ENCODE results near the gene NFIC. TPM values are rescaled to one million over a fixed set of nuclear protein-coding genes. Genes with fewer than 3 reads are reported as not detected.

Gene NFIC
- polyA plus RNA-seq, 3 donors from 2014 or later: 2.8 to 13.3 TPM; not detected in 1

- H3K4me1 Mint-ChIP-seq: peaks cover 12 to 14% of the 10 kb centered on the region in 2 donors
- H3K9me3 Mint-ChIP-seq: no peaks in the 10 kb centered on the region
- H3K27ac Mint-ChIP-seq: no peak within 1 kb of the TSS
- H3K36me3 Mint-ChIP-seq: no peaks in the 10 kb centered on the region
- DNase-seq: no peak
- H3K4me3 Mint-ChIP-seq: no peak within 1 kb of the TSS
- H3K27me3 Mint-ChIP-seq (ENCODE audit: low read depth in 3 of 3): peaks cover 2 to 8% (median 4%) of the 10 kb centered on the region in 3 donors
Measured at GRCh38 chr19:3483226-3483628, 116.8 kb downstream of the NFIC start, which contains the start of gene SMIM44. Gene SMIM44 (minus strand): TSS chr19:3483441. CDS start chr19:3483403, 38 bp downstream.

DNA sequence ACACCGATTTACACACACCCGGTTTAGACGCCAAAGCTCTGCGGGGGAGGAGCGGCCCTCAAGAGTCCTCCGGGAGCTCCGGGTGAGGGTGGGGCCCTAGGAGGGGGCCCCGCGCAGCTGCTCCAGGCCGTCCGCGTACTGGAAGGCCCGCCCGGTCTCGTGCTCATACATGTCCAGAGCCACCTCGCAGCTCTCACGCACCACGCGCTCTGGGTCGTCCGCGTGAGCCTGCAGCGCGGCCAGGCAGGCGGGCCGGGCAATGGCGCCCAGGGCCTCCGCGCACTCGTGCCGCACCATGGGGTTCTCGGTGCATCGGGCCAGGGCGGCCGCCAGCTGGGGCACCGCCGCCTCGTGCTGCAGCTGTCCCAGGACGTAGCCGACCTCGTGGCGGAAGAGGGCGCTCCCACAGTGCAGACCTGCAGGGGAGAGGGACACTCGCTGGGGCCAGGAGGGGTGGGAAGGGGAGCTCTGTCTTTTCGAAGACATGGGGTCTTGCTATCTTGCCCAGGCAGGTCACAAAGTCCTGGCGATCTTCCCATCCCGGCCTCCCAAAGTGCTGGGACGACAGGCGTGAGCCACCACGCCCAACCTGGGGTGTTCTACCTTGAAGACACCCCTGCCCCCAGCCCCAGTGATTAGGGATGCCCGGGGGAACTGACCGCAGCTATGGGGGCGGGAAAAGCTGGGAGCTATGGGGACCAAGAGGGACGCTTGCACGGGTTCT lies 125.2 kb downstream of the NFIC start:
- Mint-ChIP-seq H3K4me3 (no peak overlapping the region), H3K9me3 (no peaks in the 10 kb centered on the region), H3K27me3 (ENCODE audit: low read depth in 3 of 3) (peaks cover 0 to 3% (median 0%) of the 10 kb centered on the region in 3 donors), H3K4me1 (no peaks in the 10 kb centered on the region), H3K27ac (no peak overlapping the region), H3K36me3 (peaks cover 0 to 7% (median 0%) of the 10 kb centered on the region in 3 donors)
- DNase-seq: no peak

DNA sequence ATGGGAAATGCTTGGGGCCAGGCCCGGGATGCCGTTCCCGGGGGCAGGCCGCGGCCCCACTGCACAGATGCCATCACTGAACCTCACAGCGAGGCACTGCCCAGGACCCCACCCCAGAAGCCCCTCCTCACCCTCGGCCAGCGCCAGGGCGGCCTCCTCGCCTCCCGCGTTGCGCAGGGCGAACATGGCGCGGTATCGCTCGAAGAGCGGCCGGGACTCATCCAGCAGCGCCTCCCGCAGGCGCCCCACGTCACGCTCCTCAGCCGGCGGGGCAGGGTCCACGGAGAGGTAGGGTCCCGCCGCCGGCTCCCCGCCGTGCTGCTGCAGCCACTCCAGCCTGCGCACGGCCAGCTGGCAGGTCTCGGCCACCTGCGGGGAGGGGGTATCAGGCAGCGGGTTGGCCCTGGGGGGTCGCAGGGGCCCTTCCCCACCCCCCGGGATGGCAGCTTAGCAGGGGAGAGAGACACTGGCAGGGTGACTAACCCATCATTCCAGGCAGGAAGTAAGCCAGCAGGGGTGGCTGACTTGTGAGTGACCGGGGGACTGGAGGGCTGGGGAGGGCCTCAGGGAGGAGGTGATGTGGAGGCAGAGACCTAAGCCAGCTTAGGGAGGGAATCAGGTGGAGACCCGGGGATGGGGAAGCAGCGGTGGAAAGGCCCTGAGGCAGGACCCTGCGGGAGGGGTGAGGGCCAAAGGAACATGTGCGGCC lies 125.9 kb downstream of the NFIC start:
- DNase-seq: no peak
- Mint-ChIP-seq H3K4me3 (no peak overlapping the region), H3K36me3 (peaks cover 0 to 12% (median 0%) of the 10 kb centered on the region in 3 donors), H3K4me1 (peaks cover 3 to 4% of the 10 kb centered on the region in 2 donors), H3K27me3 (ENCODE audit: low read depth in 3 of 3) (peaks cover 0 to 1% (median 0%) of the 10 kb centered on the region in 3 donors), H3K9me3 (no peaks in the 10 kb centered on the region), H3K27ac (no peak overlapping the region)

DNA sequence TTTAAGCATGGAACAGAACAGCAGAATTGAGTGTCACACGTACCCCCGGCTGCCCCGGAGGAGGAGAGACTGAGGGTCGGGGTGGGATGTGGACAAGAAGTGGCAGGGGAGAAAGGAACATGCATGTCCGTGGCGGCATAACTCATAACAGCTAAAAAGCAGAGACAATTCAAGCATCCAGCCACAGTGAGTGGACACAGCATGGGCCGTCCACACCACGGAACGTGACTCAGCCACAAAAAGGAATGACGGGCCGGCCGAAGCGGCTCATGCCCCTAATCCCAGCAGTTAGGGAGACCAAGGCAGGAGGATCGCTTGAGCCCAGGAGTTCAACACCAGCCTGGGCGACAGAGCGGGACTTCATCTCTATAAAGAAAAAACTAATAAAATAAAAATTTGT lies 126.5 kb downstream of the NFIC start:
- Mint-ChIP-seq H3K4me3 (no peak overlapping the region), H3K4me1 (peaks cover 3 to 5% of the 10 kb centered on the region in 2 donors), H3K27ac (no peak overlapping the region), H3K36me3 (peaks cover 0 to 12% (median 0%) of the 10 kb centered on the region in 3 donors), H3K27me3 (ENCODE audit: low read depth in 3 of 3) (peaks cover 0 to 2% (median 2%) of the 10 kb centered on the region in 3 donors), H3K9me3 (peaks cover 0 to under 1% (median 0%) of the 10 kb centered on the region in 6 donors)
- no peak for DNase-seq

GRCh38 chr19:3493651-3494050 lies 127.3 kb downstream of the NFIC start:
- peaks cover 0 to 5% (median 4%) of the 10 kb centered on the region in 3 donors for H3K27me3 Mint-ChIP-seq (ENCODE audit: low read depth in 3 of 3)
- DNase-seq: no peak
- H3K9me3 Mint-ChIP-seq: peaks cover 0 to 1% (median 0%) of the 10 kb centered on the region in 6 donors
- H3K27ac Mint-ChIP-seq: no peak overlapping the region
- H3K4me1 Mint-ChIP-seq: peaks cover 3 to 5% of the 10 kb centered on the region in 2 donors
- peaks cover 0 to 12% (median 0%) of the 10 kb centered on the region in 3 donors for H3K36me3 Mint-ChIP-seq
- no peak overlapping the region for H3K4me3 Mint-ChIP-seq

DNA sequence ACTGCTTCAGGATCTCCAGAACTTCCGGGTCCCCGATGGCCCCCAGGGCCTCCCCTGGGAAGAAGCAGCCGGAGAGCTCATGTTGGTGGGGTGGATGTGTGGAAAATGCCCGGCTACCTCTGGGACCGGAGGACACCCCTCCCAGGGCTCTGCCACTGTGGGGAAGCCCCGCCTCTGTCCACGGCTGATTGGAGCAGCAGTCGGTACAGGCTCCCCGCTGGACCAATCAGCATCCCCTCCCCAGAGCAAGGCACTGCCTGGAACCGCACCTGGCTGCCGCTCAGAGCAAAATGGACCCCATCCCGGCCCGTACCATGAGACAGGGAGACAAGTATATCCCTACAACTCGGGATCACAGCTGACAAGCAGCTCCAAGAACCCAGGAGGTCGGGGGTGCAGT lies 127.7 kb downstream of the NFIC start:
- DNase-seq: no peak
- no peak overlapping the region for H3K27ac Mint-ChIP-seq
- H3K36me3 Mint-ChIP-seq: peaks cover 0 to 12% (median 0%) of the 10 kb centered on the region in 3 donors
- peaks cover 0 to 5% (median 4%) of the 10 kb centered on the region in 3 donors for H3K27me3 Mint-ChIP-seq (ENCODE audit: low read depth in 3 of 3)
- peaks cover 4 to 8% of the 10 kb centered on the region in 2 donors for H3K4me1 Mint-ChIP-seq
- no peak overlapping the region for H3K4me3 Mint-ChIP-seq
- peaks cover 0 to 1% (median 0%) of the 10 kb centered on the region in 6 donors for H3K9me3 Mint-ChIP-seq

DNA sequence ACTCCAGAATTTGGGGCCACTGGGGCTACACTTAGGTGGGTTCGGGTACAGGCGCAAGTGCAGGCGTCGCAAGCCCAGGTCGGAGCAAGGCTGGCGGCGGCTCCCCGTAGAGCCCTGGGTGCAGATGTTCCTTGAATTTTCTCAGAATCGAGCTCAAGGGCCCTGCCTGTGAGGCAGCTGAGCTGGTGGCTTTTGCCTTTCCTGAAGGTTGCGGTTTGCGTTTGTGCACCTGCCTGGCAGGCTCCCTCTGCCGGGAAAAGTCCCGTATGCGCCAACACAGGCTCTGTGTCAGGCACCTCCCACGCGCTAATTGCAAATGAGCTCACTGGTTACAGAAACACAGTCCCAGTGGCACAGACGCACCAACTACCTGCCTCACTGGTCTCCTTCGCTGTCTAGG lies 128.2 kb downstream of the NFIC start:
- no peak overlapping the region for H3K4me3 Mint-ChIP-seq
- peaks cover 0 to 1% (median 0%) of the 10 kb centered on the region in 6 donors for H3K9me3 Mint-ChIP-seq
- peaks cover 1 to 6% (median 5%) of the 10 kb centered on the region in 3 donors for H3K27me3 Mint-ChIP-seq (ENCODE audit: low read depth in 3 of 3)
- peaks cover 7 to 12% of the 10 kb centered on the region in 2 donors for H3K4me1 Mint-ChIP-seq
- DNase-seq: no peak
- no peak overlapping the region for H3K27ac Mint-ChIP-seq
- H3K36me3 Mint-ChIP-seq: peaks cover 0 to 12% (median 0%) of the 10 kb centered on the region in 3 donors

GRCh38 chr19:3496392-3497273 lies 130.2 kb downstream of the NFIC start:
- Mint-ChIP-seq H3K27ac (peak overlapping the region in 1 of 6 donors; percentile 18), H3K4me1 (peaks cover 20 to 27% of the 10 kb centered on the region in 2 donors), H3K4me3 (no peak overlapping the region), H3K9me3 (peaks cover 0 to 1% (median 0%) of the 10 kb centered on the region in 6 donors), H3K36me3 (peaks cover 0 to 12% (median 0%) of the 10 kb centered on the region in 3 donors), H3K27me3 (ENCODE audit: low read depth in 3 of 3) (peaks cover 17 to 19% (median 18%) of the 10 kb centered on the region in 3 donors)
- no peak for DNase-seq

DNA sequence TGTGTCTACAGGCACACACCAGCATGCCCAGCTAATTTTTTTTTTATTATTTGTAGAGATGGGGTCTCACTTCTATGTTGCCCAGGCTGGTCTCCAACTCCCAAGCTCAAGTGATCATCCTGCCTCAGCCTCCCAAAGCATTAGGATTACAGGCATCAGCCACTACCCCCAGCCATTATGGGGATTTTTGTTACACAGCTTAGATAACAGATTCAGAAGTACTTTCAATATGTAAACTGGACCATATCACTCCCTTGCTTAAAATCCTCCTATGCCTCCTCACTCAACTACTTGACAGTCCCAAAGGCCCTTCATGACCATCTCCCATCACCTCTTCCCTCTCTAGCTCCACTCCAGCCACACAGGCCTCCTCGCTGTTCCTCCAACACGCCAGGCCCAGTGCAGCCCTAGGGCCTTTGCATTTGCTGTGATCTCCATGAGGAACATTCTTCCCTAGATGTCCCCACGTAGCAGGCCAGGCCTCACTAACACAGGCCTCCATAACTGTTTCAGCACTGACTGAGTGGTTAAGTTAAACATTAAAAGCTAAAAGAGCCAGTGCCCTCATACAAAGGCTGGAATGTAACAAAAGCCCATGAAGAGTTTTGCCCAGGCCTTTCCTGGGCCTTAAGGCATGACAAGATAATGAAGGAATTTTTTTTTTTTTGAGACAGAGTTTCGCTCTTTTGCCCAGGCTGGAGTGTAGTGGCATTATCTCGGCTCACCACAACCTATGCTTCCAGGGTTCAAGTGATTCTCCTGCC lies 131.6 kb downstream of the NFIC start:
- H3K36me3 Mint-ChIP-seq: peaks cover 0 to 12% (median 0%) of the 10 kb centered on the region in 3 donors
- peaks cover 0 to 1% (median 0%) of the 10 kb centered on the region in 6 donors for H3K9me3 Mint-ChIP-seq
- no peak for DNase-seq
- peaks cover 20 to 27% of the 10 kb centered on the region in 2 donors for H3K4me1 Mint-ChIP-seq
- H3K27ac Mint-ChIP-seq: peak overlapping the region in 3 of 6 donors; percentile 1 to 51 (median 10)
- H3K4me3 Mint-ChIP-seq: peak overlapping the region in 2 of 5 donors; percentile 12 to 18
- H3K27me3 Mint-ChIP-seq (ENCODE audit: low read depth in 3 of 3): peaks cover 17 to 19% (median 18%) of the 10 kb centered on the region in 3 donors

- no peak for DNase-seq
- peaks cover 0 to 12% (median 0%) of the 10 kb centered on the region in 3 donors for H3K36me3 Mint-ChIP-seq
- H3K9me3 Mint-ChIP-seq: peaks cover 0 to 1% (median 0%) of the 10 kb centered on the region in 6 donors
- H3K27ac Mint-ChIP-seq: peak overlapping the region; percentile 96 to 99 (median 98)
- peaks cover 17 to 19% (median 18%) of the 10 kb centered on the region in 3 donors for H3K27me3 Mint-ChIP-seq (ENCODE audit: low read depth in 3 of 3)
- H3K4me3 Mint-ChIP-seq: peak overlapping the region; percentile 86 to 96 (median 92)
- H3K4me1 Mint-ChIP-seq: peaks cover 22 to 27% of the 10 kb centered on the region in 2 donors
Measured at GRCh38 chr19:3499738-3500428, 133.5 kb downstream of the NFIC start.

DNA sequence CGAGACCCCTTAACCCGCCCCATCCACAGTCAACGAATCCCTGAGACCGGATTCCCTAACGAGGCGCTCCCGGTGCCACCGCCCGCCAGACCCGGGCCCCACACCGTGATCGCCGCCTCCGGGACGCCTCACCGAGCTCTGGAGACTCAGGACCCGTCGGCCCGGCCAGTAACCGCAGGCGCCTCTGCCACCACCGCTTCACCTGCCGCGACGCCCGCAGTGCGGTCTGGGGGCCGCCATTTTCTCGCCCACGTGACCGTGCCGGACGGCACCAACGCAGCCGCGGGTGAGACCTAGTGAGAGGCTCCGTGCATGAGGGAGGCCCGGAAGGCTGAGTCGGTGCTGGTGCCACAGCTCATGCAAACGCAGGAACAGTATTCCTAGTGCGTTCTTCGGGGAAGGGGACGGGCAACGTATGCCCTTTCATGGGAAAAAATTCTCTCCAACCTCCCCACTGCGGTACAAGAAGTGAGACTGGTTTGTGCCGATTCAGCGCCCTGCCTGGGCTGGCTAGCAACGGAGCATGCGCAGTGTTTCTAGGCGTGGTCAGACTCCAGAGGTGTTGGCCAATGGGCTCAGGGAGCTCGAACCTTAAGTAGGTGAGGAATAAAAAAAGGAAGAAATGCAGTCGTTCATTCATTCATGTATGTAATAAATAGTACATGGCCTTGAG lies 134.2 kb downstream of the NFIC start, which contains the start of gene DOHH:
TSS of gene DOHH (minus strand) at position 246 of the 673 bp plus-strand sequence. CDS start 3,860 bp downstream, outside the sequence.
- Mint-ChIP-seq H3K4me1 (peaks cover 25 to 30% of the 10 kb centered on the region in 2 donors), H3K27ac (peak within 1 kb of the TSS; percentile 96 to 99 (median 98))

More for the DNA sequence above, 134.2 kb downstream of the NFIC start, which contains the start of gene DOHH:
- peaks cover 19 to 22% (median 20%) of the 10 kb centered on the region in 3 donors for H3K27me3 Mint-ChIP-seq (ENCODE audit: low read depth in 3 of 3)
- H3K36me3 Mint-ChIP-seq: peaks cover 0 to 8% (median 0%) of the 10 kb centered on the region in 3 donors
- H3K9me3 Mint-ChIP-seq: peaks cover 0 to 1% (median 0%) of the 10 kb centered on the region in 6 donors
- DNase-seq: peak; percentile 93 to 95 (median 95)
- H3K4me3 Mint-ChIP-seq: peak within 1 kb of the TSS; percentile 86 to 96 (median 92)

All from immature natural killer cell (primary cell).